ENCODE results near the gene C14orf132.

Gene C14orf132

GRCh38 chr14:96039633-96040311, 610 bp downstream of the C14orf132 start:
- peak; percentile 34 for DNase-seq

GRCh38 chr14:96040828-96041371, 1.7 kb downstream of the C14orf132 start:
- no peak for DNase-seq

- DNase-seq: peak; percentile 77
These were observed 3.2 kb downstream of the C14orf132 start for GRCh38 chr14:96042248-96042930.

- DNase-seq: no peak
These were observed 7.5 kb downstream of the C14orf132 start for GRCh38 chr14:96046630-96047029.

- DNase-seq: no peak
These were observed 7.9 kb downstream of the C14orf132 start for GRCh38 chr14:96047101-96047500.

- peak; percentile 55 for DNase-seq
These were observed 10.8 kb downstream of the C14orf132 start for GRCh38 chr14:96049932-96050331.

GRCh38 chr14:96050482-96050881, 11.3 kb downstream of the C14orf132 start:
- DNase-seq: no peak

- DNase-seq: no peak
These were observed 12.1 kb downstream of the C14orf132 start for GRCh38 chr14:96051231-96051630.

- DNase-seq: no peak
These were observed 12.7 kb downstream of the C14orf132 start for GRCh38 chr14:96051642-96052540.

GRCh38 chr14:96052541-96053247, 13.5 kb downstream of the C14orf132 start:
- DNase-seq: no peak

- no peak for DNase-seq
These were observed 14.1 kb downstream of the C14orf132 start for GRCh38 chr14:96053248-96053599.

- peak; percentile 92 for DNase-seq
These were observed 14.6 kb downstream of the C14orf132 start for GRCh38 chr14:96053600-96054381.

GRCh38 chr14:96054661-96055060, 15.5 kb downstream of the C14orf132 start:
- DNase-seq: no peak

GRCh38 chr14:96055065-96055752, 16.0 kb downstream of the C14orf132 start:
- no peak for DNase-seq

GRCh38 chr14:96055753-96056508, 16.8 kb downstream of the C14orf132 start:
- DNase-seq: no peak

GRCh38 chr14:96056509-96057422, 17.6 kb downstream of the C14orf132 start:
- no peak for DNase-seq

GRCh38 chr14:96057738-96058137, 18.6 kb downstream of the C14orf132 start:
- DNase-seq: no peak

GRCh38 chr14:96058576-96059200, 19.5 kb downstream of the C14orf132 start:
- DNase-seq: no peak

Data from fibroblast of skin of scalp (primary cell).